GM12878 (cell line): ENCODE results near the gene SHISA6. TPM values are rescaled to one million over a fixed set of nuclear protein-coding genes. Genes with fewer than 3 reads are reported as not detected.

Source experiments
- ATAC-seq: fragments of 200-7000 bp; cut with Tn5 transposase; 3 replicates; pipeline ENCODE4 v1.9.1; 2020; ENCODE audit warnings: mild to moderate bottlenecking, moderate library complexity
- BruUV-seq: library from RNA; stranded (reverse); fragments of 400-500 nt; replicated peaks from 2 replicates; lab custom pipeline; 2021; lab: Mats Ljungman, UMichigan
- CTCF ChIA-PET: fragments of 300-600 bp; sonication (Branson Sonifier 250); formaldehyde crosslinking; extraction: SDS; loops from one replicate; lab custom pipeline; 2021; ENCODE audit warnings: inconsistent platforms; lab: Yijun Ruan, JAX
- POLR2A ChIA-PET: fragments of 350-600 bp; formaldehyde crosslinking; extraction: SDS; loops from one replicate; lab custom pipeline; 2021; ENCODE audit warnings: inconsistent platforms; lab: Charles Lee
- RAD21 ChIA-PET: fragments of 300-600 bp; sonication (Branson Sonifier 250); formaldehyde crosslinking; loops from one replicate; lab custom pipeline; 2023; ENCODE audit warnings: antibody characterized with exemption; ENCODE audit not compliant: unreplicated experiment; lab: Charles Lee
- SMC1A ChIA-PET: fragments of 300-600 bp; sonication (Branson Sonifier 250); formaldehyde crosslinking; loops from one replicate; lab custom pipeline; 2023; ENCODE audit not compliant: unreplicated experiment, uncharacterized antibody; lab: Charles Lee
- DNase-seq: peaks from one replicate; pipeline ENCODE4 v3.0.0-alpha.2; 2011; ENCODE audit warnings: low read depth, low spot score
- FAIRE-seq: peaks from 3 replicates; lab custom pipeline; 2011; peaks lifted over from hg19 to GRCh38; lab: Jason Lieb, UNC
- H2AFZ ChIP-seq: 2 replicates; pipeline ENCODE4 v1.6.0; 2011; ENCODE audit warnings: low read depth, low read length, control low read depth; ENCODE audit not compliant: control insufficient read depth
- H3K27ac ChIP-seq: 2 replicates; pipeline ENCODE4 v1.5.1; 2011; ENCODE audit warnings: control low read depth; ENCODE audit not compliant: control insufficient read depth, insufficient read depth
- H3K27me3 ChIP-seq, 2 experiments: replicated peaks in 1 of 2; 2 replicates each; pipeline versions ENCODE4 v1.6.0 to v1.6.1; 2011; ENCODE audit warnings: low read length in 1 of 2; ENCODE audit not compliant: control insufficient read depth in 2 of 2, insufficient read depth in 2 of 2
- H3K36me3 ChIP-seq, 2 experiments: 2 replicates each; pipeline ENCODE4 v1.5.1; 2011; ENCODE audit warnings: low read length in 1 of 2; ENCODE audit not compliant: control insufficient read depth in 2 of 2, insufficient read depth in 2 of 2
- H3K4me1 ChIP-seq: 2 replicates; pipeline ENCODE4 v1.6.1; 2011; ENCODE audit warnings: mild to moderate bottlenecking, low read length, moderate library complexity, mixed read lengths; ENCODE audit not compliant: control insufficient read depth, insufficient read depth
- H3K4me2 ChIP-seq: 2 replicates; pipeline ENCODE4 v1.6.0; 2011; ENCODE audit warnings: control low read depth; ENCODE audit not compliant: control insufficient read depth, insufficient read depth
- H3K4me3 ChIP-seq: fragments of 200-600 bp; sonication (generic); 2 replicates; pipeline ENCODE4 v1.5.1; 2016
- H3K79me2 ChIP-seq: 2 replicates; pipeline ENCODE4 v1.6.0; 2011; ENCODE audit warnings: low read length; ENCODE audit not compliant: control insufficient read depth, insufficient read depth
- H3K9ac ChIP-seq: 2 replicates; pipeline ENCODE4 v1.8.0; 2011; ENCODE audit warnings: low read length, control low read depth, mixed read lengths; ENCODE audit not compliant: control insufficient read depth, insufficient read depth
- H3K9me3 ChIP-seq: replicated peaks from 3 replicates; pipeline ENCODE4 v1.5.1; 2011; ENCODE audit warnings: mild to moderate bottlenecking, low read length; ENCODE audit not compliant: control insufficient read depth, insufficient read depth
- H4K20me1 ChIP-seq: 2 replicates; pipeline ENCODE4 v1.6.0; 2011; ENCODE audit not compliant: control insufficient read depth, insufficient read depth
- EED ChIP-seq: sonication (generic); IDR thresholded peaks from 2 replicates; pipeline ENCODE4 v1.6.1; 2016; ENCODE audit warnings: antibody characterized with exemption, low read depth
- MLLT1 ChIP-seq: fragments of 450-650 bp; IDR thresholded peaks from 2 replicates; pipeline ENCODE4 v1.6.1; 2016; ENCODE audit warnings: mild to moderate bottlenecking
- PAX8 ChIP-seq: fragments of 450-650 bp; IDR thresholded peaks from 2 replicates; pipeline ENCODE4 v1.6.1; 2017; ENCODE audit warnings: mild to moderate bottlenecking, moderate library complexity
- SIX5 ChIP-seq: IDR thresholded peaks from 2 replicates; pipeline ENCODE4 v1.6.1; 2011; ENCODE audit warnings: mild to moderate bottlenecking, low read depth, low read length, moderate library complexity; ENCODE audit not compliant: severe bottlenecking
- SRF ChIP-seq, 2 experiments: IDR thresholded peaks; 2 replicates each; pipeline ENCODE4 v1.6.1; 2011; ENCODE audit warnings: low read depth in 2 of 2, low read length in 2 of 2, mild to moderate bottlenecking in 1 of 2, moderate library complexity in 1 of 2
- WGBS: methylation state at CpG from one replicate; pipeline ENCODE4 v1.1.6; 2016; ENCODE audit warnings: low lambda C conversion rate; ENCODE audit not compliant: insufficient replicate concordance, insufficient coverage; ENCODE audit errors: missing lambda C conversion rate; 5-methylcytosine and 5-hydroxymethylcytosine counted together
- in situ Hi-C: fragments of 300-500 bp; cut with MboI; formaldehyde crosslinking; loops from 9 replicates; pipeline ENCODE4 v1.14.3; 2018; ENCODE audit warnings: mixed read lengths
- intact Hi-C: fragments of 100-400 bp; cut with micrococcal nuclease; formaldehyde crosslinking; loops from one replicate; pipeline ENCODE4 v1.14.2; 2022; ENCODE audit not compliant: unreplicated experiment
- polyA plus RNA-seq, 11 experiments: library from polyadenylated mRNA; depleted of rRNA in 4 of 11; unstranded in 6 of 11; stranded (reverse) in 5 of 11; fragments of >200 nt; fragmentation: Nextera tagmentation in 4 of 11; fragmentation: Illumina TruSeq in 1 of 11; extraction: Ambion mirVana in 4 of 11; extraction: Trizol in 1 of 11; gene quantifications; 1 replicate in 1 of 11; 2 replicates in 10 of 11; pipeline versions ENCODE4 v1.2.1 to v1.2.3, GENCODE V29; 2011 to 2016; ENCODE audit warnings: inconsistent platforms in 2 of 11, missing spikeins in 2 of 11, low read depth in 1 of 11
- total RNA-seq, 4 experiments: library from RNA; depleted of rRNA in 3 of 4; stranded (reverse); fragments of >200 nt in 3 of 4; fragmentation: Illumina TruSeq in 1 of 4; extraction: Trizol in 1 of 4; gene quantifications; 2 replicates each; pipeline versions ENCODE4 v1.2.1 to v1.2.3, GENCODE V29; 2013 to 2021

SHISA6 gene
- total and polyA plus RNA-seq, 10 of the 15 experiments (the other 5 are each of a cell fraction or from before 2014, with no cell fraction given) = not detected

GRCh38 chr17:11383157-11383556 lies 142.1 kb downstream of the SHISA6 start:
- Histone ChIP-seq H4K20me1 (no peaks in the 10 kb centered on the region), H3K36me3 (no peaks in the 10 kb centered on the region), H2AFZ (no peak overlapping the region), H3K9ac (no peak overlapping the region), H3K4me1 (no peaks in the 10 kb centered on the region), H3K27ac (no peak overlapping the region), H3K79me2 (no peaks in the 10 kb centered on the region), H3K27me3 (no peaks in the 10 kb centered on the region), H3K9me3 (no peaks in the 10 kb centered on the region; the same call in 2 of the 3 replicates), H3K4me2 (no peak overlapping the region), H3K4me3 (no peak overlapping the region)
- 18% methylated on average over 5 of the region's 5 CpGs for WGBS
- ChIA-PET CTCF (no interaction called here), POLR2A (no interaction called here), RAD21 (no interaction called here), SMC1A (no interaction called here)
- no TSS peak for BruUV-seq
- FAIRE-seq (no peak), DNase-seq (no peak), ATAC-seq (no peak)
- in situ Hi-C loops (loop anchor here (10.0 kb wide), 1 partner anchor 98 kb away; no protein-coding TSS in a partner anchor), intact Hi-C loops (no loop called here)
- TF ChIP-seq EED = no peak
- TF ChIP-seq MLLT1 = no peak
- no peak for TF ChIP-seq PAX8
- no peak for TF ChIP-seq SRF (IDR thresholded peaks at IDR 0.05; ENCODE audit: low read depth in 2 of 2, low read length in 2 of 2)

- Histone ChIP-seq H3K9ac (no peak overlapping the region), H3K27me3 (no peaks in the 10 kb centered on the region), H3K79me2 (no peaks in the 10 kb centered on the region), H2AFZ (no peak overlapping the region), H3K36me3 (no peaks in the 10 kb centered on the region), H4K20me1 (no peaks in the 10 kb centered on the region), H3K27ac (no peak overlapping the region), H3K4me1 (no peaks in the 10 kb centered on the region), H3K4me3 (no peak overlapping the region), H3K4me2 (no peak overlapping the region), H3K9me3 (no peaks in the 10 kb centered on the region; the same call in 2 of the 3 replicates)
- no peak for ATAC-seq
- ChIA-PET RAD21 (no interaction called here), CTCF (no interaction called here), SMC1A (no interaction called here), POLR2A (no interaction called here)
- intact Hi-C loops = no loop called here
- in situ Hi-C loops = loop anchor here (10.0 kb wide), 1 partner anchor 99 kb away; no protein-coding TSS in a partner anchor
- no peak for DNase-seq
- BruUV-seq = no TSS peak
- FAIRE-seq = no peak
- TF ChIP-seq SIX5 = no peak
- WGBS = 8% methylated on average over 3 of the region's 3 CpGs
Observed at GRCh38 chr17:11384131-11384530, 143.1 kb downstream of the SHISA6 start.
